Thyroid gland (tissue), 4 donors: ENCODE results near the gene IFI35.

Experiments used
- POLR2A ChIP-seq, 2 donors: fragments of 450-650 bp; IDR thresholded peaks; one replicate each; pipeline ENCODE4 v1.6.1; 2017; ENCODE audit warnings: antibody characterized with exemption in 2 of 2, mild to moderate bottlenecking in 2 of 2, moderate library complexity in 1 of 2
- TF ChIP-seq, protein P1 (sequence below), 6 experiments: fragments of 200-600 bp in 3 of 6; fragments of 450-650 bp in 3 of 6; sonication (generic) in 3 of 6; IDR thresholded peaks; one replicate each; pipeline ENCODE4 v1.5.1; 2016 to 2019; ENCODE audit warnings: antibody characterized with exemption in 6 of 6, mild to moderate bottlenecking in 2 of 6, inconsistent platforms in 1 of 6, moderate library complexity in 1 of 6

- TF ChIP-seq, protein P1, sequence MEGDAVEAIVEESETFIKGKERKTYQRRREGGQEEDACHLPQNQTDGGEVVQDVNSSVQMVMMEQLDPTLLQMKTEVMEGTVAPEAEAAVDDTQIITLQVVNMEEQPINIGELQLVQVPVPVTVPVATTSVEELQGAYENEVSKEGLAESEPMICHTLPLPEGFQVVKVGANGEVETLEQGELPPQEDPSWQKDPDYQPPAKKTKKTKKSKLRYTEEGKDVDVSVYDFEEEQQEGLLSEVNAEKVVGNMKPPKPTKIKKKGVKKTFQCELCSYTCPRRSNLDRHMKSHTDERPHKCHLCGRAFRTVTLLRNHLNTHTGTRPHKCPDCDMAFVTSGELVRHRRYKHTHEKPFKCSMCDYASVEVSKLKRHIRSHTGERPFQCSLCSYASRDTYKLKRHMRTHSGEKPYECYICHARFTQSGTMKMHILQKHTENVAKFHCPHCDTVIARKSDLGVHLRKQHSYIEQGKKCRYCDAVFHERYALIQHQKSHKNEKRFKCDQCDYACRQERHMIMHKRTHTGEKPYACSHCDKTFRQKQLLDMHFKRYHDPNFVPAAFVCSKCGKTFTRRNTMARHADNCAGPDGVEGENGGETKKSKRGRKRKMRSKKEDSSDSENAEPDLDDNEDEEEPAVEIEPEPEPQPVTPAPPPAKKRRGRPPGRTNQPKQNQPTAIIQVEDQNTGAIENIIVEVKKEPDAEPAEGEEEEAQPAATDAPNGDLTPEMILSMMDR (IDR thresholded peaks at IDR 0.05), result no peak
- TF ChIP-seq POLR2A (IDR thresholded peaks at IDR 0.05), result no peak
Measured at GRCh38 chr17:43019418-43019817, 12.8 kb downstream of the IFI35 start.
